ENCODE results near the gene UNC119B. TPM values are rescaled to one million over a fixed set of nuclear protein-coding genes. Genes with fewer than 3 reads are reported as not detected.

Gene UNC119B
- total RNA-seq, 1 donor from 2014 or later, result 24.3 TPM

- Histone ChIP-seq H3K9me3 (ENCODE audit: insufficient read depth, low read depth, low read length) (no peaks in the 10 kb centered on the region), H3K79me2 (ENCODE audit: insufficient read depth, low read length) (no peaks in the 10 kb centered on the region), H2AFZ (ENCODE audit: low read depth, low read length) (no peak overlapping the region), H3K27me3 (ENCODE audit: insufficient read depth, low read length) (no peaks in the 10 kb centered on the region), H3K9ac (ENCODE audit: low read length) (no peak overlapping the region), H3K4me3 (ENCODE audit: insufficient read depth, low read depth, low read length) (no peak overlapping the region), H3K4me2 (ENCODE audit: low read length) (peak overlapping the region; percentile 1), H4K20me1 (ENCODE audit: insufficient read depth, low read length) (peaks cover 11% of the 10 kb centered on the region), H3K36me3 (ENCODE audit: insufficient read depth, low read length) (peaks cover 53% of the 10 kb centered on the region), H3K4me1 (ENCODE audit: insufficient read depth, low read length) (peaks cover 13% of the 10 kb centered on the region), H3K27ac (ENCODE audit: low read depth, low read length) (no peak overlapping the region)
- Mint-ChIP-seq H3K27me3 (ENCODE audit: low read depth, unreplicated experiment) (no peaks in the 10 kb centered on the region), H3K4me3 (ENCODE audit: unreplicated experiment) (no peak overlapping the region), H3K9me3 (ENCODE audit: unreplicated experiment) (no peaks in the 10 kb centered on the region), H3K36me3 (ENCODE audit: low read depth, unreplicated experiment) (peaks cover 26% of the 10 kb centered on the region), H3K4me1 (ENCODE audit: low read depth, unreplicated experiment) (peaks cover 15% of the 10 kb centered on the region), H3K27ac (ENCODE audit: unreplicated experiment) (no peak overlapping the region)
- DNase-seq (ENCODE audit: low read depth), result no peak
- FAIRE-seq, result no peak
- no peak for TF ChIP-seq CTCF (IDR thresholded peaks at IDR 0.05; ENCODE audit: insufficient read depth, low read depth, low read length)
- TF ChIP-seq EZH2 (IDR thresholded peaks at IDR 0.05; ENCODE audit: insufficient read depth, low read length), result no peak
Observed at GRCh38 chr12:120720987-120721801, 10.9 kb downstream of the UNC119B start.

GRCh38 chr12:120721866-120722265, 11.6 kb downstream of the UNC119B start:
- H3K27me3 ChIP-seq (ENCODE audit: insufficient read depth, low read length), result no peaks in the 10 kb centered on the region
- no peak overlapping the region for H3K4me2 ChIP-seq (ENCODE audit: low read length)
- no peaks in the 10 kb centered on the region for H3K79me2 ChIP-seq (ENCODE audit: insufficient read depth, low read length)
- H3K27me3 Mint-ChIP-seq (ENCODE audit: low read depth, unreplicated experiment), result no peaks in the 10 kb centered on the region
- TF ChIP-seq EZH2 (IDR thresholded peaks at IDR 0.05; ENCODE audit: insufficient read depth, low read length), result no peak
- TF ChIP-seq CTCF (IDR thresholded peaks at IDR 0.05; ENCODE audit: insufficient read depth, low read depth, low read length), result no peak
- H3K9me3 ChIP-seq (ENCODE audit: insufficient read depth, low read depth, low read length), result no peaks in the 10 kb centered on the region
- DNase-seq (ENCODE audit: low read depth) (no peak), FAIRE-seq (no peak)
- no peak overlapping the region for H3K4me3 ChIP-seq (ENCODE audit: insufficient read depth, low read depth, low read length)
- peaks cover 20% of the 10 kb centered on the region for H3K36me3 Mint-ChIP-seq (ENCODE audit: low read depth, unreplicated experiment)
- no peak overlapping the region for H3K4me3 Mint-ChIP-seq (ENCODE audit: unreplicated experiment)
- H3K27ac ChIP-seq (ENCODE audit: low read depth, low read length), result no peak overlapping the region
- H3K27ac Mint-ChIP-seq (ENCODE audit: unreplicated experiment), result no peak overlapping the region
- peaks cover 15% of the 10 kb centered on the region for H3K4me1 Mint-ChIP-seq (ENCODE audit: low read depth, unreplicated experiment)
- H2AFZ ChIP-seq (ENCODE audit: low read depth, low read length), result no peak overlapping the region
- peaks cover 6% of the 10 kb centered on the region for H4K20me1 ChIP-seq (ENCODE audit: insufficient read depth, low read length)
- H3K4me1 ChIP-seq (ENCODE audit: insufficient read depth, low read length), result peaks cover 13% of the 10 kb centered on the region
- H3K36me3 ChIP-seq (ENCODE audit: insufficient read depth, low read length), result peaks cover 46% of the 10 kb centered on the region
- H3K9me3 Mint-ChIP-seq (ENCODE audit: unreplicated experiment), result no peaks in the 10 kb centered on the region
- no peak overlapping the region for H3K9ac ChIP-seq (ENCODE audit: low read length)

GRCh38 chr12:120722784-120723183, 12.5 kb downstream of the UNC119B start:
- no peak overlapping the region for H3K4me3 Mint-ChIP-seq (ENCODE audit: unreplicated experiment)
- no peaks in the 10 kb centered on the region for H3K27me3 Mint-ChIP-seq (ENCODE audit: low read depth, unreplicated experiment)
- Histone ChIP-seq H3K9me3 (ENCODE audit: insufficient read depth, low read depth, low read length) (no peaks in the 10 kb centered on the region), H3K27ac (ENCODE audit: low read depth, low read length) (no peak overlapping the region), H4K20me1 (ENCODE audit: insufficient read depth, low read length) (peaks cover 6% of the 10 kb centered on the region), H2AFZ (ENCODE audit: low read depth, low read length) (no peak overlapping the region), H3K4me2 (ENCODE audit: low read length) (no peak overlapping the region), H3K36me3 (ENCODE audit: insufficient read depth, low read length) (peaks cover 41% of the 10 kb centered on the region), H3K4me3 (ENCODE audit: insufficient read depth, low read depth, low read length) (no peak overlapping the region), H3K27me3 (ENCODE audit: insufficient read depth, low read length) (no peaks in the 10 kb centered on the region), H3K79me2 (ENCODE audit: insufficient read depth, low read length) (no peaks in the 10 kb centered on the region), H3K9ac (ENCODE audit: low read length) (no peak overlapping the region), H3K4me1 (ENCODE audit: insufficient read depth, low read length) (peaks cover 13% of the 10 kb centered on the region)
- no peak overlapping the region for H3K27ac Mint-ChIP-seq (ENCODE audit: unreplicated experiment)
- no peaks in the 10 kb centered on the region for H3K9me3 Mint-ChIP-seq (ENCODE audit: unreplicated experiment)
- peaks cover 16% of the 10 kb centered on the region for H3K36me3 Mint-ChIP-seq (ENCODE audit: low read depth, unreplicated experiment)
- TF ChIP-seq CTCF (IDR thresholded peaks at IDR 0.05; ENCODE audit: insufficient read depth, low read depth, low read length), result no peak
- no peak for TF ChIP-seq EZH2 (IDR thresholded peaks at IDR 0.05; ENCODE audit: insufficient read depth, low read length)
- no peak for FAIRE-seq
- DNase-seq (ENCODE audit: low read depth), result no peak
- peaks cover 15% of the 10 kb centered on the region for H3K4me1 Mint-ChIP-seq (ENCODE audit: low read depth, unreplicated experiment)
